Esophagus squamous epithelium (tissue), 5 donors: ENCODE data around the gene SNX14. TPM values are rescaled to one million over a fixed set of nuclear protein-coding genes. Genes with fewer than 3 reads are reported as not detected.

Source experiments
- DNase-seq: peaks from one replicate; lab custom pipeline; 2025; lab: John Stamatoyannopoulos, UW
- H3K27ac ChIP-seq, 4 donors: fragments of 200-600 bp; sonication (generic); one replicate each; pipeline ENCODE4 v1.5.1; 2016 to 2019; ENCODE audit warnings: mild to moderate bottlenecking in 1 of 4
- H3K27me3 ChIP-seq, 4 donors: fragments of 200-600 bp; sonication (generic); 1 replicate in 3 of 4; 2 replicates in 1 of 4; pipeline versions ENCODE4 v1.5.1 to v1.6.0; 2017 to 2021; ENCODE audit warnings: antibody characterized with exemption in 1 of 4
- H3K36me3 ChIP-seq, 3 donors: fragments of 200-600 bp; sonication (generic); one replicate each; pipeline ENCODE4 v1.5.1; 2016 to 2019
- H3K4me1 ChIP-seq, 3 donors: fragments of 200-600 bp; sonication (generic); one replicate each; pipeline ENCODE4 v1.5.1; 2017 to 2019
- H3K4me3 ChIP-seq, 4 donors: fragments of 200-600 bp; sonication (generic); 1 replicate in 3 of 4; 2 replicates in 1 of 4; pipeline ENCODE4 v1.5.1; 2016 to 2019; ENCODE audit warnings: mild to moderate bottlenecking in 2 of 4, moderate library complexity in 1 of 4
- H3K9me3 ChIP-seq, 3 donors: fragments of 200-600 bp; sonication (generic); one replicate each; pipeline ENCODE4 v1.5.1; 2016 to 2019
- CTCF ChIP-seq, 6 experiments: fragments of 450-650 bp in 4 of 6; fragments of 200-600 bp in 2 of 6; sonication (generic) in 2 of 6; IDR thresholded peaks; one replicate each; pipeline ENCODE4 v1.5.1; 2016 to 2019; ENCODE audit warnings: antibody characterized with exemption in 6 of 6, mild to moderate bottlenecking in 4 of 6, moderate library complexity in 4 of 6
- POLR2A ChIP-seq, 4 donors: fragments of 450-650 bp; IDR thresholded peaks; one replicate each; pipeline ENCODE4 v1.6.1; 2017; ENCODE audit warnings: antibody characterized with exemption in 4 of 4, mild to moderate bottlenecking in 4 of 4, moderate library complexity in 3 of 4
- WGBS, 2 donors: methylation state at CpG; one replicate each; pipeline ENCODE4 v1.1.5; 2018; 5-methylcytosine and 5-hydroxymethylcytosine counted together
- intact Hi-C: fragments of 100-400 bp; cut with DNase I; formaldehyde crosslinking; loops from one replicate; pipeline ENCODE4 v1.15.0; 2022
- total RNA-seq, 4 donors: library from RNA; depleted of rRNA; stranded (reverse); fragments of >200 nt; gene quantifications; one replicate each; pipeline ENCODE4 v1.1.0, GENCODE V29; 2016
- donor health status: DM: yes; HTN: yes; CAD: no.

Gene SNX14
- total RNA-seq, 4 donors from 2014 or later: 40.5 to 52.3 (median 46.2) TPM

DNA sequence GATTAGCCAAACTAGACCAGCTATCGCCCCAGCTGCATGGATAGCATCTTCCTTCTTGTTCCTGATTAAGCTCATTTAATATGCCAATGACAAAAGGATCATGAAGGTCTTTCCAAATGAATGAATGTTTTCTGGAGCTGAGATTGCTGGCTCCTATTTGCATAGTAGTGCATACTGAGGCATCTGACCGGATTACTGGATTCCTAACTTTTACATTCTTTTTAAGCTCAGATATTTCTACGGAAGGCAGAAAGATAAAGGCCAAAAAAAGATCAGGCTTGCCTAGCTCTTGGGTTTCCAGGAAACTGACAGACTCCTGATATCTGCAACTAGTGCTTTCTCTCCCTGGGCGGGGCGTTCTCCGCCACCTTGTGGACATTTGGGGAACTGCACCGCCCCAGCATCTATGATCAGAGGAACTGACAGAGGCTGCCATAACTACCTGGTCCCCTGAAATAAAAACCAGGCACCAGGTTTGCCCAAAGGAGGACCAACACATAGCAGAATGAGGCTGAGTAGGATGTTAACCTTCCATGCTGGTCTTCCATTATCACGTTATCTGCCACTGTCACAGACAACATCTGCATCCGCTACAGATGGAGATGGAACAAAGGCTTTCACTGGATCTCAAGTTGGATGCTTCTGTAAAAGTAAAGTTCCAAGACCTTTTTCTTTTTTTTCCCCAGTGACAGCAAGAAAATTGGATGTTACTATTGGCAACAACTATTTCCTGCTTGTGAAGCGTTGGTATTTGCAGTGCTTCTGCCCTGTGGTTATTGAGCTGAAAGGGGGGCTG, 110.6 kb downstream of the SNX14 start:
- H3K27me3 ChIP-seq: no peaks in the 10 kb centered on the region
- H3K27ac ChIP-seq: peak overlapping the region in 1 of 4 donors; percentile 6
- H3K36me3 ChIP-seq: no peaks in the 10 kb centered on the region
- 23 to 27% methylated on average over 9 to 10 of the region's 10 CpGs for WGBS, 2 donors
- DNase-seq: no peak
- TF ChIP-seq CTCF (IDR thresholded peaks at IDR 0.05): peak; percentile 98 to 100 (median 99)
- no peak for TF ChIP-seq POLR2A (IDR thresholded peaks at IDR 0.05)
- intact Hi-C loops: loop anchor here (2.0 kb wide), 1 partner anchor 128 kb away; no protein-coding TSS in a partner anchor
- H3K4me1 ChIP-seq: peaks cover 0 to 8% (median 0%) of the 10 kb centered on the region in 3 donors
- no peaks in the 10 kb centered on the region for H3K9me3 ChIP-seq
- no peak overlapping the region for H3K4me3 ChIP-seq

GRCh38 chr6:85482206-85482904, 111.3 kb downstream of the SNX14 start:
- intact Hi-C loops: loop anchor here (2.0 kb wide), 1 partner anchor 128 kb away; no protein-coding TSS in a partner anchor
- H3K4me1 ChIP-seq: peaks cover 0 to 8% (median 0%) of the 10 kb centered on the region in 3 donors
- no peak overlapping the region for H3K4me3 ChIP-seq
- TF ChIP-seq POLR2A (IDR thresholded peaks at IDR 0.05): no peak
- TF ChIP-seq CTCF (IDR thresholded peaks at IDR 0.05): no peak
- DNase-seq: no peak
- no peaks in the 10 kb centered on the region for H3K27me3 ChIP-seq
- peak overlapping the region in 1 of 4 donors; percentile 6 for H3K27ac ChIP-seq
- H3K9me3 ChIP-seq: no peaks in the 10 kb centered on the region
- H3K36me3 ChIP-seq: no peaks in the 10 kb centered on the region
- 74 to 76% methylated on average over 7 to 8 of the region's 8 CpGs for WGBS, 2 donors

GRCh38 chr6:85479208-85479607, 114.5 kb downstream of the SNX14 start:
- Histone ChIP-seq H3K27ac (no peak overlapping the region), H3K9me3 (no peaks in the 10 kb centered on the region), H3K4me3 (no peak overlapping the region), H3K4me1 (peaks cover 0 to 8% (median 0%) of the 10 kb centered on the region in 3 donors), H3K27me3 (no peaks in the 10 kb centered on the region), H3K36me3 (peaks cover 0 to 8% (median 0%) of the 10 kb centered on the region in 3 donors)
- TF ChIP-seq CTCF (IDR thresholded peaks at IDR 0.05): no peak
- no peak for TF ChIP-seq POLR2A (IDR thresholded peaks at IDR 0.05)
- intact Hi-C loops: no loop called here
- DNase-seq: no peak
- WGBS, 2 donors: 93 to 96% methylated on average over 1 of the region's 1 CpG

- TF ChIP-seq CTCF (IDR thresholded peaks at IDR 0.05) (no peak), POLR2A (IDR thresholded peaks at IDR 0.05) (no peak)
- intact Hi-C loops: no loop called here
- H3K27me3 ChIP-seq: no peaks in the 10 kb centered on the region
- H3K27ac ChIP-seq: no peak overlapping the region
- no peaks in the 10 kb centered on the region for H3K9me3 ChIP-seq
- no peaks in the 10 kb centered on the region for H3K4me1 ChIP-seq
- H3K4me3 ChIP-seq: no peak overlapping the region
- WGBS, 2 donors: 81 to 88% methylated on average over 2 to 4 of the region's 4 CpGs
- DNase-seq: no peak
- H3K36me3 ChIP-seq: peaks cover 0 to 8% (median 0%) of the 10 kb centered on the region in 3 donors
These were observed 117.1 kb downstream of the SNX14 start for GRCh38 chr6:85476532-85476931.

DNA sequence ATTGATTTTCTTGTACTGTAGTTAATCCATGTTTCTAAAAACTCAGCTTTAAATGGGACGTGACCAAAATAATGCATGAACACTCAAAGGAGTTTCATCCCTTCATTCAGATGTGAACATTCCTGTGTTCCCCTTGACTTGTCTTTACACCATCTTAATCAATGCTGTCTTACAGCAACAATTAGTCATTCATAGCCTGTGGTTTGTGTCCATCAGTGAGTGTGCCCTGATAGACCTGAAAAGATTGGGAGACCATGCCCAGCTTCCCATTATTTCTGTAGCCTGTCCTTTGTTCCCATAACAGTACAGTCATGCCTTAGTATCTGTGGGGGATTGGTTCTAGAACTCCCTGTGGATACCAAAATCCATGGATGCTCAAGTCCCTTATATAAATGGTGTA, 119.9 kb downstream of the SNX14 start:
- intact Hi-C loops: no loop called here
- Histone ChIP-seq H3K4me3 (no peak overlapping the region), H3K27ac (no peak overlapping the region), H3K36me3 (peaks cover 0 to 8% (median 0%) of the 10 kb centered on the region in 3 donors), H3K9me3 (no peaks in the 10 kb centered on the region), H3K4me1 (no peaks in the 10 kb centered on the region), H3K27me3 (no peaks in the 10 kb centered on the region)
- 57 to 81% methylated on average over 1 of the region's 1 CpG for WGBS, 2 donors
- DNase-seq: no peak
- no peak for TF ChIP-seq POLR2A (IDR thresholded peaks at IDR 0.05)
- TF ChIP-seq CTCF (IDR thresholded peaks at IDR 0.05): no peak
